DMS79 (cell line): ENCODE data around the gene COL12A1.
"Not testable (repeated sequence)": the region's sequence is repeated elsewhere in the genome, so short reads cannot be mapped to it uniquely, and the experiment has no call there.

ENCODE experiments used
- DNase-seq: peaks from one replicate; lab custom pipeline; 2025; lab: John Stamatoyannopoulos, UW

The COL12A1 gene

GRCh38 chr6:75211920-75212590 lies 6.2 kb upstream of the COL12A1 start:
- DNase-seq, result no peak

GRCh38 chr6:75210885-75211739 lies 5.3 kb upstream of the COL12A1 start:
- DNase-seq, result no peak

- no peak for DNase-seq
These were observed 3.4 kb upstream of the COL12A1 start for GRCh38 chr6:75209184-75209723.

- DNase-seq, result peak; percentile 41
These were observed 2.7 kb upstream of the COL12A1 start for GRCh38 chr6:75208298-75209183.

GRCh38 chr6:75206576-75207342 lies 906 bp upstream of the COL12A1 start:
- no peak for DNase-seq

GRCh38 chr6:75204959-75205775 lies 686 bp downstream of the COL12A1 start:
- DNase-seq, result no peak

- peak; percentile 3 for DNase-seq
These were observed 1.5 kb downstream of the COL12A1 start for GRCh38 chr6:75204217-75204958.

- no peak for DNase-seq
These were observed 2.1 kb downstream of the COL12A1 start for GRCh38 chr6:75203721-75204120.

GRCh38 chr6:75202676-75203131 lies 3.1 kb downstream of the COL12A1 start:
- no peak for DNase-seq

GRCh38 chr6:75201901-75202672 lies 3.8 kb downstream of the COL12A1 start:
- DNase-seq, result no peak

- no peak for DNase-seq
These were observed 4.8 kb downstream of the COL12A1 start for GRCh38 chr6:75201021-75201420.

- DNase-seq, result no peak
These were observed 6.0 kb downstream of the COL12A1 start for GRCh38 chr6:75199889-75200288.

GRCh38 chr6:75196081-75196687 lies 9.7 kb downstream of the COL12A1 start:
- no peak for DNase-seq

GRCh38 chr6:75188221-75188925 lies 17.5 kb downstream of the COL12A1 start:
- DNase-seq, result no peak

- DNase-seq, result not testable (repeated sequence)
These were observed 19.3 kb downstream of the COL12A1 start for GRCh38 chr6:75186581-75186980.

GRCh38 chr6:75183099-75183541 lies 22.7 kb downstream of the COL12A1 start:
- DNase-seq, result no peak

GRCh38 chr6:75180864-75181263 lies 25.0 kb downstream of the COL12A1 start:
- DNase-seq, result no peak

- DNase-seq, result no peak
These were observed 27.1 kb downstream of the COL12A1 start for GRCh38 chr6:75178757-75179156.
